Liver (tissue), 9 donors: ENCODE data around the gene SPRYD7. TPM values are rescaled to one million over a fixed set of nuclear protein-coding genes. Genes with fewer than 3 reads are reported as not detected.

Experiments
- DNase-seq: peaks from one replicate; pipeline ENCODE4 v3.0.0-alpha.2; 2017; ENCODE audit warnings: low spot score
- H3K27ac ChIP-seq, 2 donors: one replicate each; pipeline ENCODE4 v1.7.0; 2013; ENCODE audit warnings: inconsistent platforms in 2 of 2, low read length in 2 of 2, control low read depth in 1 of 2, low read depth in 1 of 2, mild to moderate bottlenecking in 1 of 2
- H3K27me3 ChIP-seq, 4 donors: one replicate each; pipeline versions ENCODE4 v1.6.1 to v1.7.0; 2013; ENCODE audit warnings: low read length in 3 of 4, inconsistent platforms in 1 of 4, mild to moderate bottlenecking in 1 of 4, moderate library complexity in 1 of 4; ENCODE audit not compliant: control insufficient read depth in 4 of 4, insufficient read depth in 4 of 4
- H3K36me3 ChIP-seq, 4 donors: one replicate each; pipeline versions ENCODE4 v1.6.1 to v1.7.0; 2013; ENCODE audit warnings: low read length in 3 of 4, mild to moderate bottlenecking in 3 of 4, low read depth in 1 of 4, moderate library complexity in 1 of 4; ENCODE audit not compliant: control insufficient read depth in 4 of 4, insufficient read depth in 3 of 4
- H3K4me1 ChIP-seq, 4 donors: one replicate each; pipeline versions ENCODE4 v1.6.1 to v1.7.0; 2013; ENCODE audit warnings: low read length in 3 of 4, mild to moderate bottlenecking in 3 of 4, moderate library complexity in 1 of 4; ENCODE audit not compliant: control insufficient read depth in 4 of 4, insufficient read depth in 4 of 4
- H3K4me3 ChIP-seq, 3 donors: one replicate each; pipeline versions ENCODE4 v1.6.1 to v1.7.0; 2013; ENCODE audit warnings: low read length in 3 of 3, control low read depth in 1 of 3, low read depth in 1 of 3, mild to moderate bottlenecking in 1 of 3
- H3K9ac ChIP-seq, 2 donors: one replicate each; pipeline ENCODE4 v1.7.0; 2013; ENCODE audit warnings: low read length in 2 of 2, mild to moderate bottlenecking in 2 of 2, moderate library complexity in 2 of 2, control low read depth in 1 of 2, low read depth in 1 of 2
- H3K9me3 ChIP-seq, 4 donors: one replicate each; pipeline versions ENCODE4 v1.6.1 to v1.7.0; 2013; ENCODE audit warnings: low read length in 3 of 4; ENCODE audit not compliant: control insufficient read depth in 4 of 4
- ATF3 ChIP-seq: IDR thresholded peaks from 2 replicates; pipeline ENCODE4 v1.6.1; 2016; ENCODE audit warnings: antibody characterized with exemption
- CTCF ChIP-seq: fragments of 150-350 bp; IDR thresholded peaks from 2 replicates; pipeline ENCODE4 v1.5.1; 2017; ENCODE audit warnings: improper control_type of control experiment, low read depth, low read length; ENCODE audit not compliant: missing input control
- HNF4A ChIP-seq, 2 donors: conservative IDR thresholded peaks; 2 replicates each; pipeline ENCODE4 v1.6.1; 2016; ENCODE audit warnings: antibody characterized with exemption in 2 of 2, mild to moderate bottlenecking in 2 of 2
- JUND ChIP-seq, 2 donors: IDR thresholded peaks; 2 replicates each; pipeline ENCODE4 v1.6.1; 2016; ENCODE audit warnings: antibody characterized with exemption in 2 of 2
- REST ChIP-seq: IDR thresholded peaks from 2 replicates; pipeline ENCODE4 v1.6.1; 2016; ENCODE audit warnings: antibody characterized with exemption, mild to moderate bottlenecking
- RXRA ChIP-seq, 2 donors: IDR thresholded peaks; 2 replicates each; pipeline ENCODE4 v1.6.1; 2017 to 2018; ENCODE audit warnings: antibody characterized with exemption in 2 of 2, mild to moderate bottlenecking in 1 of 2
- SP1 ChIP-seq: IDR thresholded peaks from 2 replicates; pipeline ENCODE4 v1.6.1; 2018; ENCODE audit warnings: antibody characterized with exemption, mild to moderate bottlenecking
- YY1 ChIP-seq: IDR thresholded peaks from 2 replicates; pipeline ENCODE4 v1.6.1; 2016; ENCODE audit warnings: antibody characterized with exemption, mild to moderate bottlenecking
- ZBTB33 ChIP-seq: IDR thresholded peaks from 2 replicates; pipeline ENCODE4 v1.6.1; 2016; ENCODE audit warnings: antibody characterized with exemption
- WGBS: extraction: QIAGEN DNeasy Blood & Tissue Kit; methylation state at CpG from one replicate; pipeline ENCODE4 v1.1.7; 2013; 5-methylcytosine and 5-hydroxymethylcytosine counted together
- polyA plus RNA-seq, 2 donors: library from polyadenylated mRNA; stranded (reverse) in 1 of 2; unstranded in 1 of 2; fragments of 200-250 nt in 1 of 2; fragments of >200 nt in 1 of 2; fragmentation: Nextera tagmentation in 1 of 2; extraction: Ambion mirVana in 1 of 2; gene quantifications; one replicate each; pipeline versions ENCODE4 v1.2.1 to v1.2.3, GENCODE V29; 2013 to 2015
- total RNA-seq, 2 donors: library from RNA; depleted of rRNA; stranded (reverse); fragments of >200 nt; gene quantifications; one replicate each; pipeline ENCODE4 v1.2.3, GENCODE V29; 2014
- donor health status: healthy.
- donor health status: healthy.
- donor health status: healthy.
- donor health status: healthy.
- donor health status: healthy.

Gene SPRYD7
- total and polyA plus RNA-seq, 4 donors: 3.7 to 10.1 (median 4.8) TPM

GRCh38 chr13:49893591-49893990 lies 42.5 kb downstream of the SPRYD7 start (continued):
- TF ChIP-seq REST: peak; percentile 84
- TF ChIP-seq JUND (IDR thresholded peaks at IDR 0.05): peak; percentile 51 to 84
- peak; percentile 94 for TF ChIP-seq SP1
- peak; percentile 67 for TF ChIP-seq YY1

- no peak overlapping the region for H3K27ac ChIP-seq
- DNase-seq: no peak
- 94% methylated on average over 15 of the region's 15 CpGs for WGBS
Observed at GRCh38 chr13:49890376-49890775, 45.8 kb downstream of the SPRYD7 start.

GRCh38 chr13:49878682-49879081 lies 57.5 kb downstream of the SPRYD7 start:
- peaks cover 0 to 3% (median 1%) of the 10 kb centered on the region in 4 donors for H3K9me3 ChIP-seq
- no peak for TF ChIP-seq ATF3
- no peak for TF ChIP-seq CTCF
- TF ChIP-seq YY1: no peak
- no peak for TF ChIP-seq REST
- no peak overlapping the region for H3K4me3 ChIP-seq
- H3K9ac ChIP-seq: no peak overlapping the region
- DNase-seq: no peak
- no peaks in the 10 kb centered on the region for H3K27me3 ChIP-seq
- WGBS: 96% methylated on average over 3 of the region's 3 CpGs
- H3K4me1 ChIP-seq: no peaks in the 10 kb centered on the region
- H3K27ac ChIP-seq: no peak overlapping the region
- no peaks in the 10 kb centered on the region for H3K36me3 ChIP-seq

More at GRCh38 chr13:49890376-49890775, 45.8 kb downstream of the SPRYD7 start:
- TF ChIP-seq HNF4A (conservative IDR thresholded peaks at IDR 0.05): no peak
- no peak for TF ChIP-seq RXRA (IDR thresholded peaks at IDR 0.05)
- TF ChIP-seq CTCF: no peak
- no peak for TF ChIP-seq ZBTB33
- H3K4me3 ChIP-seq: no peak overlapping the region
- H3K4me1 ChIP-seq: peaks cover 0 to 4% (median 4%) of the 10 kb centered on the region in 4 donors
- H3K9ac ChIP-seq: no peak overlapping the region
- no peaks in the 10 kb centered on the region for H3K36me3 ChIP-seq
- H3K9me3 ChIP-seq: no peaks in the 10 kb centered on the region
- no peaks in the 10 kb centered on the region for H3K27me3 ChIP-seq
